ENCODE data around the gene RALGAPA1.

RALGAPA1 gene

DNA sequence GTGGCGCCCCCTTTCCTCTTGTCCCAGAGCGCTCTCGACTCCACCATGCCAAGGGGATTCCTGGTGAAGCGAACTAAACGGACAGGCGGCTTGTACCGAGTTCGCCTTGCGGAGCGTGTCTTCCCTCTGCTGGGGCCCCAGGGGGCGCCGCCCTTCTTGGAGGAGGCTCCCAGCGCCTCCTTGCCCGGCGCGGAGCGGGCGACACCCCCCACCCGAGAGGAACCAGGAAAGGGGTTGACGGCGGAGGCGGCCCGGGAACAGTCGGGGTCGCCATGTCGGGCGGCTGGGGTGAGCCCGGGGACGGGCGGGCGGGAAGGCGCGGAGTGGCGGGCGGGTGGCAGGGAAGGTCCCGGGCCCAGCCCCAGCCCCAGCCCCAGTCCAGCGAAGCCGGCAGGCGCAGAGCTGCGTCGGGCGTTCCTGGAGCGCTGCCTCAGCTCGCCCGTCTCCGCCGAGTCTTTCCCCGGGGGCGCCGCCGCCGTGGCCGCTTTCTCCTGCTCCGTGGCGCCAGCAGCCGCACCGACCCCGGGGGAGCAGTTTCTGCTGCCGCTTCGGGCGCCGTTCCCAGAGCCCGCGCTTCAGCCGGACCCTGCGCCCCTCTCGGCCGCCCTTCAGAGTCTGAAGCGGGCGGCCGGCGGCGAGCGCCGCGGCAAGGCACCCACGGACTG, 274.8 kb downstream of the RALGAPA1 start:
- DNase-seq, result no peak

DNA sequence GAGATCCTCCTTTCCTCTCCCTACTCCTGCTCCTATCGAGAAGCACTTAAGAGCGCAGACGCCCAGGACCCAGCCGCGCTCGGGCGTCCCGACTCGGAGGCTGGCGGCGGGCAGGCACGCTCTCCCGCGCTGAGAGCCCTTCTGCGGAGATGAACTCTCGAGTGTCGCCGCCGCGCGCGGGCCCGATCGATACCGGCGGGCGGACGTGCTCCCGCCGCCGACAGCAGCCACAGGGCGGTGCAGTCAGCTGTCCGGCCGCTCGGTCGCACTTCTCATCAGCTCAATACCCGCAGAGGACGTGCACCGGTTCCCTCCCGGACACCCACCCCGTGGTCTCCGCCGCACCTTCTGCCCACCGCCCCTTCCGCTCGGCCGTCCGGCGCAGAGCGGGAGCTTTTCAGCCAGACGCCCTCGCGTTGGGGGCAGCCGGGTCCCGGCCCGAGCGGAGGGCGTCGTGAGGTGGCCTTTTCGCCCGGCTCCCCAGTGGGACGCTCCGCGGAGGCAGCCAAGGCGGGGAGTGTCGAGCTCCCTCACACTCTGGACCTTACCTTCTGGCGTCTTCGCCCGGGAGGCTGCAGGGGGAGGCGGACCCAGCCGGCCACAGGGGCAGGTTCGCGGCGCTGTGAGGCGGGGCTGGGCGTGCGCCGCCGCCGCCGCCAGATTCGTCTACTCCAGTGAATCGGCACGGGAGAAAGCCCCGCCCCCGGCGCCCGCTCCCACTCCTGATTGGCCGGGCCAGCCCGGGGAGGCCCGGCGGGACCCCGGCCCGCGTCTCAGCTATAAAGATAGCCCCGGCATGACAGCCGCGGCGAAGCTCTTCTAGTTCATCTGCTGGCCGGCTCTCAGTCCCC, 275.5 kb downstream of the RALGAPA1 start, which contains the start of gene INSM2:
TSS of gene INSM2 (plus strand) at position 808 of the 851 bp plus-strand sequence. CDS start 89 bp downstream, outside the sequence.
- peak; percentile 57 for DNase-seq

- no peak for DNase-seq
These were observed 276.2 kb downstream of the RALGAPA1 start for GRCh38 chr14:35532783-35533356.

GRCh38 chr14:35531960-35532747, 276.9 kb downstream of the RALGAPA1 start:
- DNase-seq, result no peak

- no peak for DNase-seq
These were observed 282.1 kb downstream of the RALGAPA1 start for GRCh38 chr14:35526962-35527361.

- no peak for DNase-seq
These were observed 283.4 kb downstream of the RALGAPA1 start for GRCh38 chr14:35525695-35526094.

DNA sequence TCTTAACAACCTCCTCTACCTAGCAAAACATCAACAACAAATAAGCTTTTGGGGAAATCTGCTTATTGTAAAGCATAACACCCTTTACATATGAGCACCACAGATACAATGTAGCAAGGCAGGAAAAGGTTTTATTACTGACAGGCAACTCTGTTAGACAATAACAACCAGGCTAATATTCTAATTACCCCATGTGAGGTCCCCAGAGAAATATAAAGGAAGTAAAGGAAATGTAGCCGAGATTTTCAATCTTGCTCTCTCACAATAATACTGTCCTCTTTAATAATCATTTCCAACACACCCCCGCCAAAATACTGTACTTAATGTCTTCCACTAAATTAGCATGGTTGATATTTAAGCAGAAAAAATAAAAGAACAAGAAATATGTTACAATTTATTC, 289.1 kb downstream of the RALGAPA1 start:
- no peak for DNase-seq

- no peak for DNase-seq
These were observed 293.2 kb downstream of the RALGAPA1 start for GRCh38 chr14:35515916-35516315.

GRCh38 chr14:35512765-35513164, 296.3 kb downstream of the RALGAPA1 start:
- no peak for DNase-seq

- no peak for DNase-seq
These were observed 299.2 kb downstream of the RALGAPA1 start for GRCh38 chr14:35509846-35510245.

- DNase-seq, result peak; percentile 35
These were observed 302.2 kb downstream of the RALGAPA1 start for GRCh38 chr14:35506927-35507326.

GRCh38 chr14:35506461-35506860, 302.6 kb downstream of the RALGAPA1 start:
- no peak for DNase-seq

GRCh38 chr14:35504260-35504659, 304.8 kb downstream of the RALGAPA1 start:
- no peak for DNase-seq

- no peak for DNase-seq
These were observed 305.4 kb downstream of the RALGAPA1 start for GRCh38 chr14:35503646-35504045.

DNA sequence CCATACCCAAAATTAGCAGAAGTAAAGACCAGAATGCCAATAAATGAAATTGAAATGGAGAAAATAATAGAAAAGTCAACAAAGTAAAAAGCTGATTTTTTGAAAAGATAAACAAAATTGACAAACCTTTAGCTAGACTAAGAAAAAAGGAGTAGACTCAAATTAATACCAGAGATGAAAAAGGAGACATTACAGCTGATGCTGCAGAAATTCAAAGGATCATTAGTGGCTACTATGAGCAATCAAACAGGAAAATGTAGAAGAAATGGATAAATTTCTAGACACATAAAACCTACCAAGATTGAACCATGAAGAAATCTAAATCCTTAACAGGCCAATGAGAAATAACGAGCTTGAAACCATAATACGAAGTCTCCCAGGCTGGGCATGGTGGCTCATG, 309.9 kb downstream of the RALGAPA1 start:
- no peak for DNase-seq

DNA sequence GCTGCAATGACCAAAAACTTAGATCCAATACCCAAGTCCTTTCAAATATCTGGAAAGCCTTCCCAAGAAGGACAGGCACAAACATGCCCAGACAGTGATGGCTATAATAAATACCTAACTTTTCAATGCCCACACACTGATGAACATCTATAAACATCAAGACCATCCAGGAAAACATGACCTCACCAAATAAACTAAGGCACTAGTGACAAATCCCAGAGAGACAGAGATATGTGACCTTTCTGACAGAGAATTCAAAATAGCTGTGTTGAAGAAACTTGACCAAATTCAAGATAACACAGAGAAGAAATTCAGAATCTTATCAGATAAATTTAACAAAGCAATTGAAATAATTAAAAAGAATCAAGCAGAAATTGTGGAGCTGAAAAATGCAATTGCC, 313.8 kb downstream of the RALGAPA1 start:
- no peak for DNase-seq

DNA sequence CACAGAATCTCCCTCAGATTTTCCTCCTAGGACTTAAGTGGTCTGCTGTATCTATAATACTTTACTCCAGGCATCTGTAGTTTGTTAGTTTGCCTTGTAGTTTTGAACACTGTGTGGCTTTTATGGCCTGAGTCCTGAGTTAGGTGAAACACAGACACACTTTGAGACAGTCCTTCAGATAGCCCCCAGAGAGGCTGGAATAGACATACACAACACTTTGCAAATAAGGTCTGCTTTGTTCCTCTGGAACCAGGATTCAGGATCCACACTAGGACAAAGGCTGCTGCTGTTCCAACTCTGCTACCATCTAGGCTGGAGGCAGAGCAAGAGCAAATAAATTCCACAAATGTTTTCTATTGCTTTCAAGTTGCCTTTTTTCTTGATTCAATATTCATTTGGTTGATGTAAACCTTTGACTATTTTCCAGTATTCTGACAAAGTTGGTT, 316.5 kb downstream of the RALGAPA1 start:
- no peak for DNase-seq

All from fibroblast of skin of back (primary cell).